HG03045 (cell line): Measurements from ENCODE around the gene CCNI.

Source experiments
- ATAC-seq: cut with Tn5 transposase; IDR thresholded peaks from one replicate; pipeline ENCODE4 v1.9.1; 2021; ENCODE audit warnings: mild to moderate bottlenecking, moderate library complexity; ENCODE audit not compliant: unreplicated experiment

The CCNI gene

DNA sequence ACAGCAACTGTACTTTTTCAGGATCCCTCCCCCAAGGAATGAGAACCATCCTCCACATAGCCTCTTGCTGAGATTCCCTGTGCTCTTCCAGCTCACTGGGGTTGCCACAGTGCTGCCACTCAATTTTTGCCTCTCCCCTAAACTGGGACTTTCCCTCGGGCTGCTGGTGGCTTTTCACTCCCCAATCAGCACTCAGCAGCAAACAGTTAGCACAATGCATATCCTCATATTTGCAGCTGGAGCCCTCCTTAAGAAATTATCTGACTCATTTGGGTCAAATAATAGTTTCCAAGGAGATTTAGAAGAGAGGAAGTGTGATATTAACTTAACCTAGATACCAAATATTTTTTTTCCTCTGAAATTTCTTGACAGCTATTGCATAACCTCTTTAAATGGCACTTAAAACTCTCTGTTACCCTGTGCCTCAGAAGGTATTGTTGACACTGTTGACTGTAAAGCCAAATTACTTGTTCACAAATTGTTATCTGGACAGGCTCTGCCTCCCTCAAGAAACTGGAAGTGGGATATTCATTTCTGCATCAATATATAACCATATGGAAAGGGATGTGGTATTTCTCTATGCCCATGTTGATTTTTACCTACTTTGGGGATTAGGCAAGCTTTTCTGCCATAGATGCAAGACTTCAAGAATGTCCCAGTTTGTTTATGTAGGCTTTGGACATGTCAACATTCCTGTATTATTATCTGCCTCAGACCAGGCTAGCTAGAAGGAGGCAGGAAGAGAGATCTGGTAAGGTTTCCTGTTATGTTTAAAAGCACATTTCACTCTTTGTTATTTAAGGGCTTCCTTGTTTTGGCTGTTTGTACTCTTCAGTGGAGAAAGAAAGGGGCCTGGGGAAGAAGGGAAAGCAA lies 68.2 kb downstream of the CCNI start:
- peak; percentile 73 for ATAC-seq

DNA sequence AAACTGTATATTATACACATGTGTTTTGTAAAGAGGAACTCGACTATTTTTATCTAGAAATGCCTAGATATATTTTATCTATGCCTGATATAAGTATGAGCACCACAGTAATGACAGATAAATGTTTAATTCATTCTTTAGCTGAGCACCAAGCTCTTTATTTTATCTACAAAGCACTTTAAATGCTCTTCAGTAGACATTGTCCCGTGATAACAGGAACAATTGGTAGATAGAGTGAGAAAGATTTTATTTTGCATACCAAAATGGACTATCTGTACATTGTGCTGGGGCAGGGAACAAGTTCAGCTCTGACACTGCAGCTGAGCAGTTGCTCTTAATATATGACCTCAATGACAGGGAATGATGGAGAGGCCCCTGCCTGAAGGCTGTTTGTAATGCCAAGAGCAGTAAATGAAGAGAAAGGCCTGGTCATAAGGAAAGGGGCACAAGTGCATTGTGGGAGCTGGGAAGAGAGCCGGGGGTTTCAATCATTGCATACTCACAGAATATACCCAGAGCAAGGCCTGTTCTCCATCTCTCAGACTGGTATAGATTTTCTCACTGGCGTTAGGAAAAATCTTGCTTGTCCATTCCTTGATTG lies 68.9 kb downstream of the CCNI start:
- no peak for ATAC-seq

DNA sequence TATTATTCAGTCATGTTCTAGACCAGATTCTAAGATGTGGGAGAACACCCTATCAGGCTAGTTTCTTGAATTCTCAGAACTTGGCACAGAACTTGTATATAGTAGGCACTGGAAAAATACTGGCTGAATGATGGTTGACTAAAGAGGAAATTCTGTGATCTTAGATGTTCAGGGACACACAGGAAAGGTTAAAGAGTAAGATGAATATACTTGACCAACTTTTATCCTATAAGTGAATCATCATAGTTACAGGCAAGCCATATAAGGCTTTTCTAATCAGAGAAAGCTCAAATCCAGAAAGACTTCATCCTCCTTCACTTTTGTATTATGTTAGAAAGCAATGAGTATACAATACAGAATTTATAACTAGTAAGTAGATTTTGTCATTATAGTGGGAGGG lies 72.4 kb downstream of the CCNI start:
- ATAC-seq, result no peak

DNA sequence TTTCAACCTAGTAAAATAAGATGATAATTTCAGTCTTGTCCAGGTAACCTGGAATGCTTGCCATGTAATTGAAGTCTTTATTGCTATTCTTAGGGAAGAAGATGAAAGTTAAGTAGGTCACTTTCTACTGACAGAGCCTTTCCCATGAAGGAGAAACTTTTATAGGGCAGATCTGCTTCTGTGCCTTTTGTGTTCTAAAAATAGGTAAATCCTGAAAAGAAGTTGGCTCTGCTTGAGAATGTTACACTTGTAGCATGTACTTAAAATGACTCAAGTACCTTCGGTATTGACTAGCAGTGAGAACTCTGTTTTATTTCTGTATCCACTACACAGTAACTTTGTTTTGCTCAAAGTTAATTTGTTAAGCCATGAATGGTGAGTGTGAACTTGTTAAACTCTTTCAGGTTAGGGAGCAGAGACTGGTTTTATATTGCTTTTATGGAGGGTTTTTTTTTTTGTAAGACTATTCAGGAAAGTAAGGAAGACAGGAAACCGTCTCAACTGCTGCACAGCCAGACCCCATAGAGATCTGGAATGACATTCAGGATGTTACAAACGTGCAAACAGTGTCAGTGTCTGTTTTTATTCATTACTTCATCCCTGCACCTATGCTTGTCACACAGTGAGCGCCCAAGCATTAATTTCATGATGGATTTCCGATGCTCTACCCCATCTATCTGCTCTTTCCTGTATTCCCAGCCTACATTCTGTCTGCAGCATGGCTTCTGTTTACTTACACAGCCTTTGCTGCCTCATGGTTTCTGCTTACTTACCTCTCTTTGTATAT lies 73.3 kb downstream of the CCNI start:
- ATAC-seq, result no peak

DNA sequence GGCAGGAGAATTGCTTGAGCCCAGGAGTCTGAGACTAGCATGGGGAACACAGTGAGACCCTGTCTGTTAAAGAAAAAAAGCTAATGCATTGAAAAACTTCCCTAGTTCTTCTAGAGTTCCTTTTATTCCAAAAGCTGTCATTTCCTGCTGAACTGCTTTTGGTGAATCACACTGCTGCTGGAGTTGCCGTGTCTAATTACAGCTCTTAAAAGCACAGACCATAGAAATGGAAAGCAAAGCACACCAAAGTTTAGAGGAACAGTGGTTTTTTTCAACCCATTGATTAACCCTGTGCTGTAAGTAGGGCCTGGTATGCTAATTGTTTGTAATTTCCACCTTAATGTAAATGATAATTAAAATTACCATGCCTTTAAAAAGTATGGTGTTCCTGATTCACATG lies 73.9 kb downstream of the CCNI start:
- no peak for ATAC-seq

DNA sequence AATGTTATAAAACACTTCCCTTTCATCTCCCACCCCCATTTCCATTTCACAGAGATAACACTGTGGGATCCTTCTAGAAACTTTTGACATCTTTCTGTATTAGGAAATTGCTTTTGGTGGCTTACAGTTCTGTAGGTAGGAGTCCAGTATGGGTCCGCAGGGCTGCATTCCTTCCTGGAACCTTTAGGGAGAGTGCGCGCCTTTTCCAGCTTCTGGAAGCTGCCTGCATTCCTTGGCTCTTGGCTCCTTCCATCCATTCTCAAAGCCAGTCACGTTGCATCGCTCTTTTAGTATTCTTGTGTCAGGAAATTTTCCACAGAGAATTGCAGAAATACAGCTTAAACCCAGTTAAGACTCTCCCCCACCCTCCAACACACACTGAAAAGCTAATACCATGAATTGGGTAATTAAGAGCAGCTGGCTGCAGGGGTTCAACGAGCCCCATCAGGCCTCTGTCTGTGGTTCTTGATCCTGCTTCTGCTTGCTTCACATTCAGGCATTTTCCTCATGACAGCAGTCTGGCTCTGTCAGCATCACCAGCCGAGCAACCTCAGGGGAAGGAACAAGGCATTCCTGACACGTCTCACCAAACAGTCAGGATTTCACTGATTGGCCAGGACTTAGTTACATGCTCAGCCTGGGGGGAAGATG lies 77.4 kb downstream of the CCNI start:
- ATAC-seq, result no peak

DNA sequence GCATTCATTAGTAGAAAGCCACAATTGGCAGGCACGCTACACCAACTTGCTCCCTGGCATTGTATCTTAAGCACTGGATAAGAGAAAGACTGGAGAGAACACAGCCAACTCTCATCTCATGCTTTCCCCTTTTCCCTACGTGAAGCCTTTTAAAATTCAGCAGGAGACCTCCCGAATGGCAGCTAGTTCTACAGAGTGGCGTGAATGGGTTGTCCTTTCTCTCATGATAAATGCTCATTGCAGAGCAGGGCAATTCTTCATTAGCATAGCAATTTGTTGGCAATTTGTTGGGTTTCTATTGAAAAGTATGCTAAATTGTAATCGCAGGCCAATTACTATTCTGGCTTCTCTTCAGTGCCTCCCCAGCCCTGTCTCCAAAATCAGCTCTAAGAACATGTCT lies 78.3 kb downstream of the CCNI start:
- ATAC-seq, result no peak
